Measurements from ENCODE around the gene RPUSD4. TPM values are rescaled to one million over a fixed set of nuclear protein-coding genes. Genes with fewer than 3 reads are reported as not detected.

Gene RPUSD4
- total RNA-seq, 1 experiment from 2014 or later: 33.3 TPM

GRCh38 chr11:126182787-126183445, 28.5 kb downstream of the RPUSD4 start:
- DNase-seq (ENCODE audit: low read depth): no peak

GRCh38 chr11:126181939-126182730, 29.3 kb downstream of the RPUSD4 start:
- DNase-seq (ENCODE audit: low read depth): no peak

- no peak for DNase-seq (ENCODE audit: low read depth)
Observed at GRCh38 chr11:126176853-126177470, 34.5 kb downstream of the RPUSD4 start.

- no peak for DNase-seq (ENCODE audit: low read depth)
Observed at GRCh38 chr11:126175393-126175792, 36.1 kb downstream of the RPUSD4 start.

GRCh38 chr11:126174816-126175215, 36.6 kb downstream of the RPUSD4 start:
- DNase-seq (ENCODE audit: low read depth): no peak

- DNase-seq (ENCODE audit: low read depth): no peak
Observed at GRCh38 chr11:126173257-126173656, 38.2 kb downstream of the RPUSD4 start.

GRCh38 chr11:126172596-126173038, 38.8 kb downstream of the RPUSD4 start:
- DNase-seq (ENCODE audit: low read depth): peak; percentile 73

- DNase-seq (ENCODE audit: low read depth): no peak
Observed at GRCh38 chr11:126169291-126169690, 42.2 kb downstream of the RPUSD4 start.

GRCh38 chr11:126167488-126167887, 44.0 kb downstream of the RPUSD4 start:
- DNase-seq (ENCODE audit: low read depth): peak; percentile 37

GRCh38 chr11:126166413-126166812, 45.0 kb downstream of the RPUSD4 start:
- DNase-seq (ENCODE audit: low read depth): no peak

- no peak for DNase-seq (ENCODE audit: low read depth)
Observed at GRCh38 chr11:126165757-126166156, 45.7 kb downstream of the RPUSD4 start.

GRCh38 chr11:126165311-126165720, 46.1 kb downstream of the RPUSD4 start:
- DNase-seq (ENCODE audit: low read depth): no peak

- DNase-seq (ENCODE audit: low read depth): no peak
Observed at GRCh38 chr11:126164781-126165180, 46.7 kb downstream of the RPUSD4 start.

- DNase-seq (ENCODE audit: low read depth): no peak
Observed at GRCh38 chr11:126163779-126164178, 47.7 kb downstream of the RPUSD4 start.

- DNase-seq (ENCODE audit: low read depth): peak; percentile 97
Observed at GRCh38 chr11:126163074-126163700, 48.3 kb downstream of the RPUSD4 start.

GRCh38 chr11:126162306-126163030, 49.0 kb downstream of the RPUSD4 start:
- DNase-seq (ENCODE audit: low read depth): peak; percentile 82

- DNase-seq (ENCODE audit: low read depth): no peak
Observed at GRCh38 chr11:126161023-126161391, 50.4 kb downstream of the RPUSD4 start.

- DNase-seq (ENCODE audit: low read depth): no peak
Observed at GRCh38 chr11:126160345-126161022, 51.0 kb downstream of the RPUSD4 start.

GRCh38 chr11:126159719-126160344, 51.6 kb downstream of the RPUSD4 start:
- DNase-seq (ENCODE audit: low read depth): no peak

GRCh38 chr11:126158054-126158791, 53.2 kb downstream of the RPUSD4 start:
- DNase-seq (ENCODE audit: low read depth): no peak
